Adipose tissue (tissue), 3 donors: ENCODE results near the gene IKBKE. TPM values are rescaled to one million over a fixed set of nuclear protein-coding genes. Genes with fewer than 3 reads are reported as not detected.

Experiments
- H3K27ac ChIP-seq: one replicate; pipeline ENCODE4 v1.5.1; 2013; ENCODE audit warnings: low read depth, low read length
- WGBS, 3 donors: extraction: QIAGEN DNeasy Blood & Tissue Kit; methylation state at CpG; one replicate each; pipeline ENCODE4 v1.1.7; 2013; 5-methylcytosine and 5-hydroxymethylcytosine counted together
- polyA plus RNA-seq, 3 donors: library from polyadenylated mRNA; stranded (reverse); fragments of 200-250 nt; gene quantifications; one replicate each; pipeline ENCODE4 v1.2.3, GENCODE V29; 2013
- donor health status: healthy with polysubstance abuse.
- donor health status: Bipolar disorder and iron deficiency.
- donor health status: healthy.

The IKBKE gene
- polyA plus RNA-seq, 3 donors: 2.0 to 2.8 (median 2.5) TPM

- WGBS, 3 donors: 83 to 93% (median 85%) methylated on average over 12 of the region's 12 CpGs
Observed at GRCh38 chr1:206450281-206450680, 20.0 kb upstream of the IKBKE start.

GRCh38 chr1:206451134-206451686, 19.1 kb upstream of the IKBKE start:
- 90 to 94% (median 91%) methylated on average over 9 of the region's 9 CpGs for WGBS, 3 donors
- H3K27ac ChIP-seq: no peak overlapping the region

More at GRCh38 chr1:206450281-206450680, 20.0 kb upstream of the IKBKE start:
- H3K27ac ChIP-seq: no peak overlapping the region

DNA sequence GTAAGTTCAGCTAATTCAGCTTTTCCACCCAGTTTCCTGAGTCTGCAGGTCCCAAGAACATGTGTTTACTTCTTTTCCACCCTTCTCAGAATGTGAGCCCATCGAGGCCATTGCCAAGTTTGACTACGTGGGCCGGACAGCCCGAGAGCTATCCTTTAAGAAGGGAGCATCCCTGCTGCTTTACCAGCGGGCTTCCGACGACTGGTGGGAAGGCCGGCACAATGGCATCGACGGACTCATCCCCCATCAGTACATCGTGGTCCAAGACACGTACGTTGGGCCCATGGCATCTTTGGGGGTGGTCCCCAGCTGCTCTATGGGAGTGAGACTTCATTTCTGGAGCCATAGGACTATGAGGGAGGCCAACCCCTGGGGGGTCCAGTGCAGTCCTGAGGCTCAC, 17.2 kb upstream of the IKBKE start:
- no peak overlapping the region for H3K27ac ChIP-seq
- WGBS, 3 donors: 94 to 95% (median 94%) methylated on average over 13 of the region's 13 CpGs

DNA sequence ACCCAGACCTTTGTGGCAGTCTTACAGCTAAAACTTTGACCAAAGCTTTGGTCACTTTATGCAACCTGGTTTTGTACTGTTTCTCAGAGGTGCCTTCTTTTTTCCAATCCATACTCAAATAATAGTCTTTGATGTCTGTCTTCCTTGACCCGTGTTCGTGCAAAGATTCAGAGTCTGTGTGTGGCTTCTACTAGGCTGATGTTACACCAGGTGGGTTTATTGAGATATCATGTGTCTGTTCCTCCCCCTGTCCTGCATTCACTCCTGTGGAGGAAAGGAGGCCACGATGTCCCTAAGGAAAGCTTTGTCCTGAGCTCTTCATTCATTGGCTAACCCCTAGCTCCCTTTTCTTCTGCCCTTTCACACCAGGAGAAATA, 15.0 kb upstream of the IKBKE start:
- 83 to 89% (median 86%) methylated on average over 3 of the region's 3 CpGs for WGBS, 3 donors

DNA sequence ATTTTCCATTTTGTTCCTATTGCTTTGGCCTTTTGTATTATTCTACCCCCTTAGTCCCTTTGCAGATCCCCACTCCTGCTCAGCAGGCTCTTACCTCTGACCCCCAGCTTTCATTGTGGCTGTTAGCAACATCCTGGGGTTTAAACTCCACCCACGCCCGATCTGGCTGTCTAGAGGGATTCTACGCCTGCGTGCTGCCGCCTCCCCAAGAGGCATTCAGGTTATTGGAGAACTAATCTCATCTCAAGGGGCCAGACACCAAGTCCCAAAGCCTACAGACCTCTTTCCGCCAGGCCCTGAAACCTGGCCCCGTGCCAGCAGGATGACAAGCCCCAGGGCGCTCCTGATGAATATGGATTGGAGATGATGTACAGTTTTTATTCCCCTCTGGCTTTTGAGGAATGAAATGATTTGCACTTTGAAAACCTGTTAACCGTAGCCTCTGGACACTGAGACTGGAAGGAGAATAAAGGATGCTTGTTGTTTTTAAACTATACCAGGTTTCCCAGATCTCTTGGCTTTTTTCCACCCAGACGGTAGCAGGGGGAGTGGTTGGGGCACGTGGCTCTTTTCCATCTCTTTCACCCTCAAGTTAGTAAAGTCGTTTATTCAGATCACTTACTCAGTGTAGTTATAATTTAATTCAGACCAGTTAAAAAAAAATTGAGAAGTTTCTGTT, 14.5 kb upstream of the IKBKE start:
- H3K27ac ChIP-seq: no peak overlapping the region
- WGBS, 3 donors: 45 to 51% (median 49%) methylated on average over 12 of the region's 12 CpGs

More for the DNA sequence above, 15.0 kb upstream of the IKBKE start:
- H3K27ac ChIP-seq: no peak overlapping the region

DNA sequence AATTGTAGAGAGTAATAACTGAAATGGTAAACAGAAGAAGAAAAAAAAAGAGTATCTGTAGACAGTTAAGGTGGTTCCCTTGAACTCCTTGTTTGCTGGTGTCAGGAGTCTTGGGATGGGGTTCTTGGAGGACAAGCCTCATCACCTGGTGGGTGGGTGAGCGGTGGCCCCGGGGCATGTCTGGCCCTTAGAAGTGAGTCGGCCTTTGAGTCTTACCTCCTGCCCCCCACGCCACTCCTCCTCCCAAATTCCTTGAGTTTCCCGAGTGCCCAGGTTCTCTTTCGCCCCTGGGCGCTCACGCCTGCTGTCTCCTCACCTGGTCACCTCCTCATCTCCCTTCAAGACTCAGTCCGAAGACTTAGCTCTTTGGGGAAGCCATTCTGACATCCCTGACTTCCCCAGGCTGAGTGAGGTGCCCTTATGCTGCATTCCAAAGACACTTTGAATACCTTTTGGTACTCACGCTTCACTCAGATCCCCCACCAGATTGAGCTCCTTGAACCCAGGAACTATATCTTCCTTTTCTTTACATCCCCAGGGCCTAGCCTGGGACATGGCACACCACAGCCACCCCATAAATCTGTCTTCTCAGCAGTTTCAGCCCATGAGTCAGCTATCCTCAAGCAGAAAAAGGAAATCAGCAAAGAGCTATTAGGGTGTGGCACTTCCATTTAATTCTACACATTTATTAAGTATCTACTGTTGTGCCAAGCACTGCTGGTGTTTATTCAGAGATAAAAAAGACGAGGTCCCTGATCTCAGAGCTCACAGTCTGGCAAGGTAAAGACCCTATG, 13.5 kb upstream of the IKBKE start:
- H3K27ac ChIP-seq: no peak overlapping the region
- 89 to 94% (median 89%) methylated on average over 11 of the region's 11 CpGs for WGBS, 3 donors

- 55 to 78% (median 59%) methylated on average over 6 of the region's 6 CpGs for WGBS, 3 donors
- no peak overlapping the region for H3K27ac ChIP-seq
Observed at GRCh38 chr1:206457408-206458120, 12.7 kb upstream of the IKBKE start.

DNA sequence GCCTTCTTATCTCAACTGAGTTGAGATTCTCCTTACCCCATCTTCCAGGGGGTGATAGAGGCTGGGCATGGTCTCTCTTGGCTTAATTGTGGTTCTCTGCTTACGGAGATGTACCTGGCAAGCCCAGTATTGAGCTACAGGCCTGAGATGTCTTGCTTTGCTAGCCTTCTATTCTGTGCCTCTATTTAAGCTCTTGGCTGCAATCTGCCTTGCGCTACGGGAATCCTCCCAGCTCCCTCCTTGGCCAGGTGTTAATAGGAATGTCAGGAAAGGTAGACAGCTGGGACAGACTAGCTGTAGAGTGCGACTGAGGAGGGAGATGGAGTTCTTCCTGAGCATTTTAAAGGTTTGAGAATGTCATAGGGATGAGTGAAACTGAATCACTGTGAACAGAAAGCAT, 10.6 kb upstream of the IKBKE start:
- 93 to 96% (median 95%) methylated on average over 4 of the region's 4 CpGs for WGBS, 3 donors
- H3K27ac ChIP-seq: no peak overlapping the region

GRCh38 chr1:206460836-206461426, 9.3 kb upstream of the IKBKE start:
- WGBS, 3 donors: 66 to 80% (median 69%) methylated on average over 17 of the region's 17 CpGs
- H3K27ac ChIP-seq: no peak overlapping the region

GRCh38 chr1:206461602-206462455, 8.4 kb upstream of the IKBKE start:
- WGBS, 3 donors: 60 to 72% (median 64%) methylated on average over 9 of the region's 9 CpGs
- H3K27ac ChIP-seq: no peak overlapping the region

DNA sequence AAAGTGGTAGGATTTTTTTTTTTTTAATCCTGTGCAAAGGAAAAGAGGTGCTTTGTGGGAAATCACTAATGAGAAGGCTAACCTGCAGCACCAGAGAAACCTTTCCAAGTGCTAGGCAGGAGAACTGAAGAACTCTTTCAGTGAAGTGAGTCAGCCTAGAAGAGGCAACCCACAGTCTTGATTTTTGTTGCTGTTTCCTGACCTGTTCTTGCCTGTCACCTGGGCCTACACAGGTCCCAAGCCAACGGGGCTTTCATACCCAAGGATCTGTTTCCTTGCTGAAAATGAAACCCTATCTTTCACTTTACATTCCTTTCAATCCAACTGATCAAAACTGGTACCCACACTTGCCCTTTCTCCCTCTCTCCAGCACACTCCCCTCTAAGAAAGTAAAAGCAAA, 7.1 kb upstream of the IKBKE start:
- 83 to 85% (median 84%) methylated on average over 1 of the region's 1 CpG for WGBS, 3 donors
- no peak overlapping the region for H3K27ac ChIP-seq

GRCh38 chr1:206463911-206464310, 6.4 kb upstream of the IKBKE start:
- 91 to 95% (median 92%) methylated on average over 8 of the region's 8 CpGs for WGBS, 3 donors
- no peak overlapping the region for H3K27ac ChIP-seq

DNA sequence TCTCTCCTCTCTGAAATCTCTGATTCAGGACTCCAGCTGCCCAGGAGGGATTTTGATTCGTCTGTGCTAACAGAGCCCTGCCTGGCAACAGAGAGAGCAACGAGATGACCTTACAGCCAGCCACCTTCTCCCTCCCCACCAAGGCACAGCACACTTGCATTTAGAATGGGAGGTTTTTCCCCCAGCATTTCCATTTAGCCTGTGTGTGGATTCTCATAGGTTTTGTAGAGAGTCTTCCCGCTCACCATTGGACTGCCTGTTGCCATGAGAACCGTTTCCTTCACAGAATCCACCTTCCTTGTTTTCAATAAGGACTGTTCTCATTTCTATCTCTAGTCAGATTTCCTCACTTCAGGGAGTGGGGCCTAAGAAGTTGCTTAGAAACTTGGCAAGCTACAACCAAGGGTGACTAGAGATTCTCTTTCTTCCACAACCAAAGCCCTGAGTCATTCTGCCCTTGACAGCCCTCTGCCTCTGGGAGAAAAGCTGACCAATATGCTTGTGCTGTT, 5.8 kb upstream of the IKBKE start:
- WGBS, 3 donors: 39 to 66% (median 46%) methylated on average over 4 of the region's 4 CpGs
- no peak overlapping the region for H3K27ac ChIP-seq

GRCh38 chr1:206465951-206466350, 4.3 kb upstream of the IKBKE start:
- H3K27ac ChIP-seq: no peak overlapping the region
- 67 to 79% (median 67%) methylated on average over 2 of the region's 2 CpGs for WGBS, 3 donors

GRCh38 chr1:206466840-206467649, 3.2 kb upstream of the IKBKE start:
- 55 to 64% (median 56%) methylated on average over 15 of the region's 15 CpGs for WGBS, 3 donors

DNA sequence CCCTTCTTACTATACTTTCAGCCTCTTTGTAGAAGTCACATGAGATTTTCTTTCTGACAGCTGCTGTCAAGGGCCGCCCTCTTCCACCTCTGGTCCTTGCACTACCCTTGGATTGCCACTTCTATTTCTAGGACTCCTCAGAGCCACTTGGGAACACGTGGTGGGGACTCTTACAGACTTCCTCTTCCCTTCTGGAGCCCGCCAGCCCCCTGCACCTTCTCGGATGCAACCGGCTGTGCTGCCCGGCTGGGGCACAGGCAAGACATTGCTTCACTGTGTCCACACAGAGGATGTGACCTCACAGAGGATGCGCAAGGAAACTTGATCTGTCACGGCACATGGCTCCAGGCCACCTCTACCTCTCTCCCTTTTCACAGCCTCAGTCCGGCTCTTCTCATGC, 2.4 kb upstream of the IKBKE start:
- no peak overlapping the region for H3K27ac ChIP-seq
- whole genome bisulfite sequencing, 3 donors: 30 to 66% (median 46%) methylated on average over 9 of the region's 9 CpGs

More at GRCh38 chr1:206466840-206467649, 3.2 kb upstream of the IKBKE start:
- no peak overlapping the region for H3K27ac ChIP-seq

- no peak overlapping the region for H3K27ac ChIP-seq
- WGBS, 3 donors: 51 to 79% (median 76%) methylated on average over 3 of the region's 3 CpGs
Observed at GRCh38 chr1:206468571-206468970, 1.7 kb upstream of the IKBKE start.
